Measurements from ENCODE around the gene SIPA1. TPM values are rescaled to one million over a fixed set of nuclear protein-coding genes. Genes with fewer than 3 reads are reported as not detected.

Gene SIPA1
- total RNA-seq, 1 donor, result 34.5 TPM

DNA sequence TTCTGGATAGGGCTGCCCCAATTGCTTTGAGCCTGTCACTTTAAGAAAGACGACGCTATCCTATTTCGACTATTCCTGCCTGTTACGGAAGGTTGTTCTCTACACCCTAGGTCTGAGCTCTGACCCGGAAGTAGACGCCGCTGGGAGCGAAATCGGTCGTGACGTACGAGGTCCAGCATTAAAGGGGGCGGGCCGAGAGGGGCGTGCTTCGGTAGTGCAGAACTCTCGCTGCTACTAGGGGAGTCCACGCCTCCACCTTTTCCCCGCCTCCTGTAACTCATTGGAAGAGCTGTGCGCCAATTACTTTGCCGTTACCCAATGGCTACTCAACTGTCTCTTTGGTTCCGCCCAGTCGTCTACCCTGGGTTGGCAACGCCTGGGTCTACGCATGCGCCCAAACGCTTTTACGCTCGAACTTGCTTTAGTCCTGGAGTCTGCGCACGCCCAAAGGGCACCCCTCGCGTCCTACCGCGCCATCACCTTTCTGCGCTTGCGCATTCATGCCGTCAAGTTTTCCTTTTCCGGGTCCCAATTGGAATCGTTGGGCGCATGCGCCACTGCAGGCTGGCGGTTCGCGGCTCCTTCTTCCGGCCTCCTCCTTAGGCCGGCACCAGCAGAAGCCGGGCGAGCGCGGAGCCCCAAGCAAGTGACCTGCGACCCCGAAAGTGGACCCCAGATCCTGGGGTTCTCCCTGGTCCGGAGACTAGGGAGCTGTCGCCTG, 22.5 kb upstream of the SIPA1 start, which contains the start of gene PCNX3:
PCNX3 (plus strand) TSS at position 548 of the 721 bp plus-strand sequence. CDS start 536 bp downstream, outside the sequence.
- TF ChIP-seq, protein P1, sequence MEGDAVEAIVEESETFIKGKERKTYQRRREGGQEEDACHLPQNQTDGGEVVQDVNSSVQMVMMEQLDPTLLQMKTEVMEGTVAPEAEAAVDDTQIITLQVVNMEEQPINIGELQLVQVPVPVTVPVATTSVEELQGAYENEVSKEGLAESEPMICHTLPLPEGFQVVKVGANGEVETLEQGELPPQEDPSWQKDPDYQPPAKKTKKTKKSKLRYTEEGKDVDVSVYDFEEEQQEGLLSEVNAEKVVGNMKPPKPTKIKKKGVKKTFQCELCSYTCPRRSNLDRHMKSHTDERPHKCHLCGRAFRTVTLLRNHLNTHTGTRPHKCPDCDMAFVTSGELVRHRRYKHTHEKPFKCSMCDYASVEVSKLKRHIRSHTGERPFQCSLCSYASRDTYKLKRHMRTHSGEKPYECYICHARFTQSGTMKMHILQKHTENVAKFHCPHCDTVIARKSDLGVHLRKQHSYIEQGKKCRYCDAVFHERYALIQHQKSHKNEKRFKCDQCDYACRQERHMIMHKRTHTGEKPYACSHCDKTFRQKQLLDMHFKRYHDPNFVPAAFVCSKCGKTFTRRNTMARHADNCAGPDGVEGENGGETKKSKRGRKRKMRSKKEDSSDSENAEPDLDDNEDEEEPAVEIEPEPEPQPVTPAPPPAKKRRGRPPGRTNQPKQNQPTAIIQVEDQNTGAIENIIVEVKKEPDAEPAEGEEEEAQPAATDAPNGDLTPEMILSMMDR (IDR thresholded peaks at IDR 0.05; ENCODE audit: insufficient read depth, low read depth, low read length), result no peak
- peak; percentile 100 for DNase-seq (ENCODE audit: low read depth)
- peak within 1 kb of the TSS; percentile 92 for H3K4me3 ChIP-seq (ENCODE audit: low read depth, low read length)

DNA sequence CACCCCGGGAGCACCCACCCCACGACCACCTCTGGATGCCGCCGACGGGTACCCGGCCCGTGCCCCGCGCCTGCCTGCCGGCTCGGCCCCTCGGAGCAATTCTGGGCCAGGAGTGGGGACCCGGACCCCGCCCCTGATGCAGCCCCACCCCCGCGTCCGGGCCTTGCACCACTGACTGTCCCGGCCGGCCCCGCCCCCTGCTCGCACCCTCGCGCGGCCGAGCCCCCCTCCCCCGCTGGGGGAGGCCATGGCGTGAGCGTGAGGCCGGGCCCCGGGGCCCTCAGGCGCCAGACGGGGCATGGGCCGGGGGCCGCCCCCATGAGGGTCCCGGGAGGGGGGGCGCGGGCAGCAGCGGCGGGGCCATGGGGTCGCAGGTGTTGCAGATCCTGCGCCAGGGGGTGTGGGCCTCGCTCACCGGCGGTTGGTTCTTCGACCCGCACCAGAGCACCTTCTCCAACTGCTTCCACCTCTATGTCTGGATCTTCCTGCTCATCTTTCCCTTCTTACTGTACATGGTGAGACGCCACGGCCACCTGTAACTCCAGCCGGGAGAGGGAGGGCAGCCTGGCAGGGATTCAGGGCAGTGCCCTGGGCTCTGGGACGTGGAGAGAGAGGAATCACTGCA, 21.8 kb upstream of the SIPA1 start:
- peak overlapping the region; percentile 92 for H3K4me3 ChIP-seq (ENCODE audit: low read depth, low read length)
- TF ChIP-seq, protein P1 (IDR thresholded peaks at IDR 0.05; ENCODE audit: insufficient read depth, low read depth, low read length), result no peak
- peak; percentile 35 for DNase-seq (ENCODE audit: low read depth)

DNA sequence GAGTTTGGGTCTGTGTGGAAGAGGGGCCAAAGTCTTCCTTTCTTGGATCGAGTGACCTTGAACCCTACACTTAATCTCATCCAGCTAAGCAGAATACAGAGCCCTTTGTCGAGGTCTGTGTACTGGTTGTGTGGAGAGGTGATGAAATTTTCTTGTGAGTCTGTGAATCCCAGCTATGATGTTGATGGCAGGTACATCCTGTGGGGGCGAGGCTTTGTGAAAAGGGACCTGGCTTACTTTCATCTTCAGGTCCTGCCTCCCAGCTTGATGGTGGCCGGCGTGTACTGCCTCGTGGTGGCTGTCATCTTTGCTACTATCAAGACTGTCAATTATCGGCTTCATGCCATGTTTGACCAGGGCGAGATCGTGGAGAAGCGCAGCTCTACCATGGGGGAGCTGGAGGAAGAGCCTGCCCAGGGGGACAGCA, 21.3 kb upstream of the SIPA1 start:
- TF ChIP-seq, protein P1 (IDR thresholded peaks at IDR 0.05; ENCODE audit: insufficient read depth, low read depth, low read length), result no peak
- H3K4me3 ChIP-seq (ENCODE audit: low read depth, low read length), result peak overlapping the region; percentile 92
- DNase-seq (ENCODE audit: low read depth), result peak; percentile 7

DNA sequence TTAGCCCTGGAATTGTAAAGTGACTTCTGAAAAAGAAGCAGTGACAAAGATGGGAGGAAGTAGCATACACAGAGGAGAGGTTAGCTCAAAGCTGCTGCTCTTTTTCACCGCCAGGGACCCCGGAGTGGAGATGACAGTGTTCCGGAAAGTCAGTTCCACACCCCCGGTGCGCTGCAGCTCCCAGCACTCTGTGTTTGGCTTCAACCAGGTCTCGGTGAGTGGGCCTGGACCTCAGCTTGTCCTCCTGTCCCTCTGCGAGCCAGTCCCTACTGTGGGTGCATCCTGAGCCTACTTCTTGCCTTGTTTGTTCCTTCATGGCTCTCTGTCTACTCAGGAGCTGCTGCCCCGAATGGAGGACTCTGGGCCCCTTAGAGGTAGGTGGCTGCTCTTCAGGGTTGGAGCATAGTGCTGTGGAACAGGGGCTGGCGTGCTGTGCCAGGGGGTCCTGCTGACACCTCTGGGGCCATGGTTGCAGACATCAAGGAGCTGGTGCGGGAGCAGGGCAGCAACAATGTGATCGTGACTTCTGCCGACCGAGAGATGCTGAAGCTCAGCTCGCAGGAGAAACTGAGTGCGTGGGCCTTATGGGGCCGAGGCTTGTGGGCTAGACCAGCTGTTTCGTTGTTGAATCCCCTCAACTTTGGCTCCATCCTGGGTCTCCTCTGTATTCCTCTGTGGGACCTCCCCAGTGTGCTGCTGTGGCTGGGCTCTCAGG, 20.6 kb upstream of the SIPA1 start:
- TF ChIP-seq, protein P1 (IDR thresholded peaks at IDR 0.05; ENCODE audit: insufficient read depth, low read depth, low read length), result no peak
- no peak for DNase-seq (ENCODE audit: low read depth)
- no peak overlapping the region for H3K4me3 ChIP-seq (ENCODE audit: low read depth, low read length)

DNA sequence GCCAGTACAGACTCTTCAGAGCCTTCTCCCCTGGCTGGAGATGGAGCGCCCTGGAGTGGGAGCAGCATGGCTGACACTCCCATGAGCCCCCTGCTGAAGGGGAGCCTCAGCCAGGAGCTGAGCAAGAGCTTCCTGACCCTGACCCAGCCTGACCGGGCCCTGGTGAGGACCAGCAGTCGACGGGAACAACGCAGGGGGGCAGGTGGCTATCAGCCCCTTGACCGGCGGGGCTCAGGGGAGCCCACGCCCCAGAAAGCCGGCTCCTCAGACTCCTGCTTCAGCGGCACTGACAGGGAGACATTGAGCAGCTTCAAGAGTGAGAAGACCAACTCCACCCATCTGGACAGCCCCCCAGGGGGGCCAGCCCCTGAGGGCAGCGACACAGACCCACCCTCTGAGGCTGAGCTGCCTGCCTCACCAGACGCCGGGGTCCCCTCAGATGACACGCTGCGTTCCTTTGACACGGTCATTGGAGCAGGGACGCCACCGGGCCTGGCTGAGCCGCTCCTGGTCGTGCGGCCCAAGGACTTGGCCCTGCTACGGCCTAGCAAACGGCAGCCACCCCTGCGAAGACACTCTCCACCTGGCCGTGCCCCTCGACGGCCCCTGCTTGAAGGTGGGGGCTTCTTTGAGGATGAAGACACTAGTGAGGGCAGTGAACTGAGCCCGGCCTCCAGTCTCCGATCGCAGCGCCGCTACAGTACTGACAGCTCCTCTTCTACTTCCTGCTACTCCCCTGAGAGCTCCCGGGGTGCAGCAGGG, 19.7 kb upstream of the SIPA1 start:
- TF ChIP-seq, protein P1 (IDR thresholded peaks at IDR 0.05; ENCODE audit: insufficient read depth, low read depth, low read length), result no peak
- no peak overlapping the region for H3K4me3 ChIP-seq (ENCODE audit: low read depth, low read length)

DNA sequence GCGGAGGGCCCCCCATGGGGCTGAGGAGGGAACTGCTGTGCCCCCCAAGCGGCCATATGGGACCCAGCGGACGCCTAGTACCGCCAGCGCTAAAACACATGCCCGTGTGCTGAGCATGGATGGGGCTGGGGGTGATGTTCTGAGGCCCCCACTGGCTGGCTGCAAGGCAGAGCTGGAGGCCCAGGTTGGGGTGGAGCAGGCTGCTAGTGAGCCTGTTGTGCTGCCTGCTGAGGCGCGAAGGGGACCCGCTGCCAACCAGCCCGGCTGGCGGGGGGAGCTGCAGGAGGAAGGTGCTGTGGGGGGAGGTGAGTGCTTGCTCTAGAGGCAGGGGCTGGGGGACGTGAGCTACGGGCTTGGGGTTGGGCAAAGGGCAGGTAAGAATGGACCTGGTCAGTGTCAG, 19.1 kb upstream of the SIPA1 start:
- no peak for DNase-seq (ENCODE audit: low read depth)
- TF ChIP-seq, protein P1 (IDR thresholded peaks at IDR 0.05; ENCODE audit: insufficient read depth, low read depth, low read length), result no peak
- H3K4me3 ChIP-seq (ENCODE audit: low read depth, low read length), result no peak overlapping the region

More for the DNA sequence above, 19.7 kb upstream of the SIPA1 start:
- no peak for DNase-seq (ENCODE audit: low read depth)

Measured in fibroblast of villous mesenchyme (primary cell).